ENCODE results near the gene KIAA0586.

GRCh38 chr14:58560208-58560607 is 132.7 kb downstream of the KIAA0586 start:
- no peak for TF ChIP-seq ZBTB17 (CRISPR knock-in tag; IDR thresholded peaks at IDR 0.05)
- no peak for TF ChIP-seq E4F1 (CRISPR knock-in tag; IDR thresholded peaks at IDR 0.05; ENCODE audit: borderline replicate concordance)
- TF ChIP-seq TCF7 (IDR thresholded peaks at IDR 0.05; ENCODE audit: borderline replicate concordance) = no peak
